Keratinocyte (primary cell): ENCODE measurements around the gene RNF169. TPM values are rescaled to one million over a fixed set of nuclear protein-coding genes. Genes with fewer than 3 reads are reported as not detected.

Experiments
- DNase-seq: peaks from one replicate; pipeline ENCODE4 v3.0.0-alpha.2; 2011; ENCODE audit warnings: low read depth, missing footprints, low spot score
- FAIRE-seq: peaks from 2 replicates; lab custom pipeline; 2011; peaks lifted over from hg19 to GRCh38; lab: Jason Lieb, UNC
- H2AFZ ChIP-seq: 2 replicates; pipeline ENCODE4 v1.6.0; 2012; ENCODE audit warnings: low read length, control low read depth, inconsistent platforms; ENCODE audit not compliant: control insufficient read depth
- H3K27ac ChIP-seq: 2 replicates; pipeline ENCODE4 v1.5.1; 2011; ENCODE audit warnings: low read length; ENCODE audit not compliant: control insufficient read depth, insufficient read depth
- H3K27me3 ChIP-seq: 3 replicates; pipeline ENCODE4 v1.6.0; 2011; ENCODE audit warnings: low read length; ENCODE audit not compliant: control insufficient read depth, insufficient read depth; ENCODE audit errors: extremely low read depth
- H3K36me3 ChIP-seq, 2 experiments: 2 replicates in 1 of 2; 3 replicates in 1 of 2; pipeline ENCODE4 v1.5.1; 2011; ENCODE audit warnings: low read length in 2 of 2, mild to moderate bottlenecking in 1 of 2; ENCODE audit not compliant: control insufficient read depth in 2 of 2, insufficient read depth in 2 of 2; ENCODE audit errors: extremely low read depth in 1 of 2
- H3K4me1 ChIP-seq: 3 replicates; pipeline ENCODE4 v1.5.1; 2011; ENCODE audit warnings: low read length; ENCODE audit not compliant: control insufficient read depth, insufficient read depth; ENCODE audit errors: extremely low read depth
- H3K4me2 ChIP-seq: 3 replicates; pipeline ENCODE4 v1.6.0; 2011; ENCODE audit warnings: low read depth, low read length; ENCODE audit not compliant: control insufficient read depth, insufficient read depth; ENCODE audit errors: extremely low read depth
- H3K4me3 ChIP-seq, 3 experiments: fragments of 200-600 bp in 1 of 3; sonication (generic) in 1 of 3; 2 replicates in 2 of 3; 3 replicates in 1 of 3; pipeline ENCODE4 v1.5.1; 2011 to 2016; ENCODE audit warnings: low read length in 3 of 3, mild to moderate bottlenecking in 3 of 3, control low read depth in 2 of 3, inconsistent platforms in 1 of 3, low read depth in 1 of 3, mixed read lengths in 1 of 3, mixed run types in 1 of 3, moderate library complexity in 1 of 3; ENCODE audit not compliant: control insufficient read depth in 2 of 3, insufficient read depth in 2 of 3; ENCODE audit errors: extremely low read depth in 1 of 3
- H3K79me2 ChIP-seq: 2 replicates; pipeline ENCODE4 v1.6.0; 2012; ENCODE audit warnings: low read length; ENCODE audit not compliant: control insufficient read depth, insufficient read depth
- H3K9ac ChIP-seq: 3 replicates; pipeline ENCODE4 v1.6.0; 2011; ENCODE audit warnings: low read length; ENCODE audit not compliant: control insufficient read depth, insufficient read depth; ENCODE audit errors: extremely low read depth
- H3K9me1 ChIP-seq: 3 replicates; pipeline ENCODE4 v1.6.0; 2011; ENCODE audit warnings: low read length; ENCODE audit not compliant: control insufficient read depth, insufficient read depth; ENCODE audit errors: extremely low read depth
- H3K9me3 ChIP-seq: 2 replicates; pipeline ENCODE4 v1.5.1; 2012; ENCODE audit warnings: low read depth, low read length; ENCODE audit not compliant: control insufficient read depth
- H4K20me1 ChIP-seq: 3 replicates; pipeline ENCODE4 v1.6.0; 2011; ENCODE audit warnings: low read length; ENCODE audit not compliant: control insufficient read depth, insufficient read depth; ENCODE audit errors: extremely low read depth
- EZH2 ChIP-seq: IDR thresholded peaks from one replicate; pipeline ENCODE4 v1.6.1; 2012; ENCODE audit warnings: inconsistent platforms, mild to moderate bottlenecking, low read length, moderate library complexity
- dilution Hi-C: fragments of 300-500 bp; cut with MboI; formaldehyde crosslinking; loops from one replicate; pipeline ENCODE4 v1.7.0; 2020; ENCODE audit warnings: low sequenced_read_pairs; ENCODE audit not compliant: extremely low pct_ligation_motif_present
- polyA plus RNA-seq, 5 experiments: library from polyadenylated mRNA; depleted of rRNA in 3 of 5; stranded (reverse) in 3 of 5; stranded (forward) in 1 of 5; unstranded in 1 of 5; fragments of >200 nt; gene quantifications; 1 replicate in 1 of 5; 2 replicates in 3 of 5; 3 replicates in 1 of 5; pipeline versions ENCODE4 v1.2.1 to v1.2.3, GENCODE V29; 2011 to 2012; ENCODE audit warnings: missing spikeins in 2 of 5, low read depth in 1 of 5, low replicate concordance in 1 of 5
- TF ChIP-seq, protein P1 (sequence below), 3 experiments: IDR thresholded peaks in 1 of 3; conservative IDR thresholded peaks in 1 of 3; optimal IDR thresholded peaks in 1 of 3; 2 replicates in 2 of 3; 3 replicates in 1 of 3; pipeline versions ENCODE3 to v1.5.1; 2011; ENCODE audit warnings: low read length in 3 of 3, mild to moderate bottlenecking in 3 of 3, moderate library complexity in 2 of 3, control low read depth in 1 of 3, inconsistent platforms in 1 of 3; ENCODE audit not compliant: insufficient read depth in 2 of 3; ENCODE audit errors: extremely low read depth in 1 of 3

RNF169 gene
- polyA plus RNA-seq, 1 donor (not counting 4 experiments of a cell fraction or from before 2014, with no cell fraction given): 8.9 TPM

DNA sequence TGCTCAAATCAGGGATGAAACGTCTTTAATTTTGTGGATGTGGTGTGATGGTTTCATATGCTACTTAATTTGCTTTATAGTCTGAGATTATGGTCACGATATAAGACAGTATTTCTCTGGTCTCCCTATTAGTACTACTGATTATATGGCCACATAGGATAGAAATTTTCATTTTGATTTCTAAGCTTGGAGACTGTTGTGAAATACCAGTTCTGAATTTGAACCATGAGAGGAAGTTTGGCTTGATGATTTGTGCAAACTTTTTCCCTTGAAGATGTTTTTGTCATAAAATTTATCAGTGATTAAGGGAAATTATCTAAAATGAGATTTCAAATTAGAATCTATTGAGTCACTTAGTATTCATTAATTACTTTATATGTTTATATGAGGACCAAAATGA is 2.7 kb downstream of the RNF169 start:
- H2AFZ ChIP-seq: no peak overlapping the region
- no peaks in the 10 kb centered on the region for H3K9me1 ChIP-seq
- DNase-seq (no peak), FAIRE-seq (no peak)
- H3K4me1 ChIP-seq: peaks cover 42% of the 10 kb centered on the region
- no peak overlapping the region for H3K27ac ChIP-seq
- TF ChIP-seq, protein P1, sequence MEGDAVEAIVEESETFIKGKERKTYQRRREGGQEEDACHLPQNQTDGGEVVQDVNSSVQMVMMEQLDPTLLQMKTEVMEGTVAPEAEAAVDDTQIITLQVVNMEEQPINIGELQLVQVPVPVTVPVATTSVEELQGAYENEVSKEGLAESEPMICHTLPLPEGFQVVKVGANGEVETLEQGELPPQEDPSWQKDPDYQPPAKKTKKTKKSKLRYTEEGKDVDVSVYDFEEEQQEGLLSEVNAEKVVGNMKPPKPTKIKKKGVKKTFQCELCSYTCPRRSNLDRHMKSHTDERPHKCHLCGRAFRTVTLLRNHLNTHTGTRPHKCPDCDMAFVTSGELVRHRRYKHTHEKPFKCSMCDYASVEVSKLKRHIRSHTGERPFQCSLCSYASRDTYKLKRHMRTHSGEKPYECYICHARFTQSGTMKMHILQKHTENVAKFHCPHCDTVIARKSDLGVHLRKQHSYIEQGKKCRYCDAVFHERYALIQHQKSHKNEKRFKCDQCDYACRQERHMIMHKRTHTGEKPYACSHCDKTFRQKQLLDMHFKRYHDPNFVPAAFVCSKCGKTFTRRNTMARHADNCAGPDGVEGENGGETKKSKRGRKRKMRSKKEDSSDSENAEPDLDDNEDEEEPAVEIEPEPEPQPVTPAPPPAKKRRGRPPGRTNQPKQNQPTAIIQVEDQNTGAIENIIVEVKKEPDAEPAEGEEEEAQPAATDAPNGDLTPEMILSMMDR (optimal IDR thresholded peaks at IDR 0.05 in 1 of 3, IDR thresholded peaks at IDR 0.05 in 1 of 3, conservative IDR thresholded peaks at IDR 0.05 in 1 of 3; ENCODE audit: extremely low read depth in 1 of 3, insufficient read depth in 2 of 3, low read length in 3 of 3): no peak
- no peak for TF ChIP-seq EZH2
- no peaks in the 10 kb centered on the region for H3K9me3 ChIP-seq
- H3K4me3 ChIP-seq: no peak overlapping the region
- peak overlapping the region; percentile 1 for H3K4me2 ChIP-seq
- dilution Hi-C loops: no loop called here
- no peaks in the 10 kb centered on the region for H3K27me3 ChIP-seq
- H4K20me1 ChIP-seq: no peaks in the 10 kb centered on the region
- no peaks in the 10 kb centered on the region for H3K36me3 ChIP-seq
- H3K79me2 ChIP-seq: peaks cover 65% of the 10 kb centered on the region
- no peak overlapping the region for H3K9ac ChIP-seq

DNA sequence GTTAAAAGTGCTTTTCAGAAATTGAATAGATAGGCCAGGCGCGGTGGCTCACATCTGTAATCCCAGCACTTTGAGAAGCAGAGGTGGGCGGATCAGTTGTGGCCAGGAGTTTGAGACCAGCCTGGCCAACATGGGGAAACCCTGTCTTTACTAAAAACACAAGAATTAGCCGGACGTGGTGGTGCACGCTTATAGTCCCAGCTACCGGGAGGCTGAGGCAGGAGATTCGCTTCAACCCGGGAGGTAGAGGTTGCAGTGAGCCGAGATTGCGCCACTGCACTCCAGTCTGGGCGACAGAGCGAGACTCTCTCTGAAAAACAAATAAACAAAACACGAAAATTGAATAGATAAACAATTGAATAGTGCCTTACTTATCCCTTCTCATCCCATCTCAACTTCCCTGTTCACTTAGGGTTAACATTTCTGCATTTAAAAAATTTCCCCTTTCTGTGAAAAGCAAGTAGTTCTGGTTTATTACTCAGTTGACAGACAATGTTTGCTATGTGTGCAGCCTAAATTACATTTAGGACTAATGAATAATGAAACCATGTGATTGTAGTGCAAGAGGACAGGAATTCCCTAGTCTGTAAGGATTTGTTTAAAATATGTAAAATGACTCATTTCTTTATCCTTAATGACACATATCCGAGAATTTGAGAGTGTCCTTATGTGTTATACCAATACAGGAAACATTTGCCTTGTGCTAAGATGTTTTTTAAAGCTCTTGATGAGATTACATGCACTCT is 6.0 kb downstream of the RNF169 start:
- Histone ChIP-seq H3K27ac (peak overlapping the region; percentile 88), H3K36me3 (no peaks in the 10 kb centered on the region), H3K4me1 (peaks cover 35% of the 10 kb centered on the region), H3K4me2 (peak overlapping the region; percentile 86), H3K9me1 (no peaks in the 10 kb centered on the region), H3K27me3 (no peaks in the 10 kb centered on the region), H3K9ac (peak overlapping the region; percentile 55), H4K20me1 (no peaks in the 10 kb centered on the region), H3K9me3 (no peaks in the 10 kb centered on the region), H3K4me3 (peak overlapping the region in 2 of 3 experiments; percentile 49 to 51), H2AFZ (no peak overlapping the region), H3K79me2 (peaks cover 67% of the 10 kb centered on the region)
- FAIRE-seq: peak; percentile 9
- TF ChIP-seq, protein P1 (optimal IDR thresholded peaks at IDR 0.05 in 1 of 3, IDR thresholded peaks at IDR 0.05 in 1 of 3, conservative IDR thresholded peaks at IDR 0.05 in 1 of 3; ENCODE audit: extremely low read depth in 1 of 3, insufficient read depth in 2 of 3, low read length in 3 of 3): no peak
- TF ChIP-seq EZH2: no peak
- peak; percentile 69 for DNase-seq
- dilution Hi-C loops: no loop called here
